Measurements from ENCODE around the gene PRSS16.
"Not testable (repeated sequence)": the region's sequence is repeated elsewhere in the genome, so short reads cannot be mapped to it uniquely, and the experiment has no call there.

PRSS16 gene, protein sequence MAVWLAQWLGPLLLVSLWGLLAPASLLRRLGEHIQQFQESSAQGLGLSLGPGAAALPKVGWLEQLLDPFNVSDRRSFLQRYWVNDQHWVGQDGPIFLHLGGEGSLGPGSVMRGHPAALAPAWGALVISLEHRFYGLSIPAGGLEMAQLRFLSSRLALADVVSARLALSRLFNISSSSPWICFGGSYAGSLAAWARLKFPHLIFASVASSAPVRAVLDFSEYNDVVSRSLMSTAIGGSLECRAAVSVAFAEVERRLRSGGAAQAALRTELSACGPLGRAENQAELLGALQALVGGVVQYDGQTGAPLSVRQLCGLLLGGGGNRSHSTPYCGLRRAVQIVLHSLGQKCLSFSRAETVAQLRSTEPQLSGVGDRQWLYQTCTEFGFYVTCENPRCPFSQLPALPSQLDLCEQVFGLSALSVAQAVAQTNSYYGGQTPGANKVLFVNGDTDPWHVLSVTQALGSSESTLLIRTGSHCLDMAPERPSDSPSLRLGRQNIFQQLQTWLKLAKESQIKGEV

DNA sequence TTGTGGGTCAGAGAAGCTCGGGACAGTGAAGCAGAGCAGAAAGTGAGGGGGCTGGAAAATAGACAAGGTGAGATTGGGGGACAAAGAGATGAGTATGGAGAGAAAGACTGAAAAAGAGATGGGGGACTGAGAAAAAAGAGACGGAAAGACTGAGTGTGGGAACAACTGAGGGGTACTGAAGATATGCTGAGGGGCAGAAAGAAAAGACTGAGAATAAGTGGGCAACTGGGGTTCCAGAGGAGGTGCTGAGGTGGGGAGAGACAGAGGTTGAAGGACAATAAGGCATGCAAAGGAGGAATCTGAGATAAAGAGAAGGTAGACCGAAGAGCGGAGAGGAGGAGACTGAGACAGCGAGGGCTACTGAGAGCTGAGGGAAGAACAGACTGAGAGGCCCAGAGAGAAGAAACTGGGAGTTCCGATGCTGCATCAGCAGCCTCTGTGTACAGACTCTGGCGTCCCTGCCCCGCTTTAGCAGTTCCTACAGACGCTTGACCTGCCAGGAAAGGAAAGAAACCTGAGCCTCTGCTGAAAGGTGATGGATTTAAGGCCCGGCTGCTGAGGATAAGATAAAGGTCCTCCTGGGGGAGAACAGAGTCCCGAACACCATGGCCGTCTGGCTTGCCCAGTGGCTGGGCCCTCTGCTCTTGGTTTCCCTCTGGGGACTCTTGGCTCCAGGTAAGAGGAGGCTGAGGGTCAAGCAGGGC, at the start of gene PRSS16:
Gene PRSS16 (plus strand): TSS at position 569 of the 704 bp plus-strand sequence. CDS start 37 bp downstream, at position 606.
- DNase-seq, result no peak

- peak; percentile 58 for DNase-seq
Measured at GRCh38 chr6:27205375-27206278, 41.9 kb upstream of the PRSS16 start.

DNA sequence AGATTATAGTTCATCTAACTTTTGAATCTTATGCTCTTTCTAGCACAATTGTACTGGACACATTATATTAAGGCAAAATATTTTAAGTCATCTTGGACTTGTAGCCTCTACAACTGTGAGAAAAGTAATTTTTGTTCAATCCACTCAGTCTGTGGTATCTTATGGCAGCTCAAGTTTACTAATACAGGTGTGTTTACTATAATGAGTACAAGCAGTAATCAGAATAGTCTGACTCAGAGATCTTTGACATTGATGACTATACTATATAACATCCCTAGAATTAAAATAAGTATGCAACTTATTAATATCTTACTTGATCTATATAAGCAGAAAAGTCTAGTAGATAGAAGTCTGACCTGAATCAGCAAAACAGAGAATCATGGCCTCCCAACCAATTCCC, 40.7 kb upstream of the PRSS16 start:
- DNase-seq, result no peak

GRCh38 chr6:27208042-27208441, 39.5 kb upstream of the PRSS16 start:
- DNase-seq, result no peak

DNA sequence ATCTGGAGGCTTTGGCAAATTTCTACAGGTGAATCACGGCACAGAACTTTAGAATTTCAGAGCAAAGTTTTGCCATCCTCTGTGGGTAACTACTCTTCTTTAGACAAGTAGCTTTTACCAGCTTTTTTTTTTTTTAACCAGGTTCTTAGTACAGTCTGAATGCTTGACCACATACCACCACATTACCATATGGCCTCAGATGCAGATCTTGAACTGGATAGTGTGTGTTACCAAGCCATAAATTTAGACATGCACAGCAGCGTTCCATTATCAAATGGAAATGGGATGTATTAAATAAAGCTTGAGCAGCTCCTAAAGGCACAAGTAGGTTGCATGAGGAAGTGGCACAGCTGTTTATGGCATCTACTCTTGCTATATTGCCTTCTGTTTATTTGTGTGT, 38.3 kb upstream of the PRSS16 start:
- no peak for DNase-seq

GRCh38 chr6:27209659-27210269, 37.7 kb upstream of the PRSS16 start:
- no peak for DNase-seq

DNA sequence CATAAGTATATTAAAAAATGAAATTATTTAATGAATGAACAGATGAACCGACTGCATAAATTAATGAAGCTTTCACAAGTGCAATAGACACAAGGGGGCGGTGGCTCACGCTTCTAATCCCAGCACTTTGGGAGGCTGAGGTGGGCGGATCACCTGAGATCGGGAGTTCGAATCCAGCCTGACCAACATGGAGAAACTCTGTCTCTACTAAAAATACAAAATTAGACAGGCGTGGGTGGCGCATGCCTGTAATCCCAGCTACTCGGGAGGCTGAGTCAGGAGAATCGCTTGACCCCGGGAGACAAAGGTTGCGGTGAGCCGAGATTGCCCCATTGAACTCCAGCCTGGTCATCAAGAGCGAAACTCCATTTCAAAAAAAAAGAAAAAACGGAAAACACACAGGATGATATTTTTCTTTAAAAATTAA, 34.4 kb upstream of the PRSS16 start:
- DNase-seq, result not testable (repeated sequence)

DNA sequence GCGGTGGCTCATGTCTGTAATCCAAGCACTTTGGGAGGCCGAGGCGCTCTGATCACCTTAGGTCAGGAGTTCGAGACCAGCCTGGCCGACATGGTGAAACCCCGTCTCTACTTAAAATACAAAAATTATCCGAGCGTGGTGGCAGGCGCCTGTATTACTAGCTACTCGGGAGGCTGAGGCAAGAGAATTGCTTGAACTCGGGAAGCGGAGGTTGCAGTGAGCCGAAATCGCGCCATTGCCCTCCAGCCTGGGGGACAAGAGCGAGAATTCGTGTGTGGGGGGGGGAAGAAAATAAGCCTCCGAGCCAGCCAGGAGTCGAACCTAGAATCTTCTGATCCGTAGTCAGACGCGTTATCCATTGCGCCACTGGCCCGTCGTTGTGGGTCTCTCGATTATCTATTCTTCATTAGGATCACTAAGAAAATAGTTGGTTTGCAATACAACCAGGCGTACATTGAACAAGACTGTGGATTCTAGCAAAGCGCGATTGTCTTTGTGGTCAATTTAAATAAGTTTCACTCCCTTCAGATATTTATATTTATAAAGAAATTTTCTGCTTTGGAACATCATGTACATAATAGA, 33.9 kb upstream of the PRSS16 start:
- DNase-seq, result no peak

GRCh38 chr6:27214126-27214601, 33.3 kb upstream of the PRSS16 start:
- no peak for DNase-seq

- DNase-seq, result no peak
Measured at GRCh38 chr6:27216874-27217273, 30.6 kb upstream of the PRSS16 start.

GRCh38 chr6:27222971-27223370, 24.5 kb upstream of the PRSS16 start:
- DNase-seq, result not testable (repeated sequence)

DNA sequence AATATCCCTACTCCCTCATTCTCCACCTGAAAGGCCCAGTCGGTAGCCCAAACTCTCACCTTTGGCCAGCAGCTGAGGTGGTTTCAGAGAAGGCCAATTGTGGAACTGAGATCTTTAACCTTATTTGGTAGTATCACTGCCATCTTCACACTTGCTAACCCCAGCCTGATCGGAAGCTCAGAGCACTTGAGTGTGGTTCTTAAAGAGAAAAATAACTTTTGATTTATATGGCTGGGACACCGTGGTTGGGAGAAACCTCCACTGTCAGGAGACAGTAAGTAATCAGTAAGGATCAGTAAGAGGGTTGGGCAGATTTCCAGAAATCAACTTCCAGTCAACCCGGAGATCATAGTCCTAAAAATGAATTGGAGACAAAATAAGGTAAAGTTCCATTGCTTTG, 22.8 kb upstream of the PRSS16 start:
- no peak for DNase-seq

DNA sequence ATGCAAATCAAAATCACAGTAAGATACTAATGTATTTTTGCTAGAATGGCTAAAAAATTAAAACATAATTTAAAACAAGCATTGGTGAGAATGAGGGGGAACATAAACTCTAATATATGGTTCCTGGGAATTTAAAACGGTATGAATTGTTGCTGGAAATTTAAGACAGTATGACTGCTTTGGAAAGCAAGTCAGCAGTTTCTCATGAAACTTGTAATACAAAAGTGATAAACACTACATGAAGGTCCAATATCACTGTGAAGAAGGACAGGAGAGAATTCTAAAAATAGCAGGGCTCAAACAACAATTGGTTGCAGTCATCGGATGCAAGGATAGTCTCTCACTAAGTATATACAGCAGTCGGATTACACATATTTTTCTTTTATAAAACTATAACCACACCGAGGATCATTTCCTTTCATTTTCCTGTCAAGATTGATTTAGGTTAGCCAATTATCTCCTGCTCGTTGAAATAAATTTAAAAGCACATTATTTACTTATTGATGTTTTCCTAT, 18.5 kb upstream of the PRSS16 start:
- DNase-seq, result no peak

DNA sequence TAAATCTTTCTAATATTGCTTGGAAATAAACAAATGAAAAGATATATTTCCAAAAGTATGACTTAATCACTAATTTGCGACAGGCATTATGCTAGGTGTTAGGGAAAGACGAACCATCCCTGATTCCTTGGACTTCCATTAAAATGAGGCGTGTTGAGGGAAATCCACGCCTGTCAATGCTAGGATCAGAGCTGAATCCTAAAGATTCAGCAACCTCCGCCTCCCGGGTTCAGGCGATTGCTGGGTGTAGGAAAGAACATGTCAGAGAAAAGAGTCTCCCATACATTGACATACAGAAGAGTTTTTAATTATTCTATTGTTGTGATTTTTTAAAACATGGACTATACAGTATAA, 16.8 kb upstream of the PRSS16 start:
- DNase-seq, result no peak

GRCh38 chr6:27234576-27234975, 12.9 kb upstream of the PRSS16 start:
- no peak for DNase-seq

- DNase-seq, result no peak
Measured at GRCh38 chr6:27237089-27237803, 10.3 kb upstream of the PRSS16 start.

GRCh38 chr6:27238010-27238983, 9.2 kb upstream of the PRSS16 start:
- no peak for DNase-seq

GRCh38 chr6:27239258-27239657, 8.2 kb upstream of the PRSS16 start:
- DNase-seq, result no peak

- DNase-seq, result no peak
Measured at GRCh38 chr6:27241443-27241842, 6.1 kb upstream of the PRSS16 start.

Data from stimulated activated naive CD4-positive, alpha-beta T cell treated with Interleukin-2 at 50 U/mL for 16 hours (primary cell).